ENCODE measurements around the gene DISC1.

- no peak for TF ChIP-seq CTCF (IDR thresholded peaks at IDR 0.05)
- TF ChIP-seq POLR2A (IDR thresholded peaks at IDR 0.05) = no peak
Observed at GRCh38 chr1:231792634-231793033, 166.0 kb downstream of the DISC1 start.
